GM19452 (cell line): ENCODE measurements around the gene SLC26A1.
"Not testable (repeated sequence)": the region's sequence is repeated elsewhere in the genome, so short reads cannot be mapped to it uniquely, and the experiment has no call there.

ENCODE experiments used
- ATAC-seq: cut with Tn5 transposase; IDR thresholded peaks from one replicate; pipeline ENCODE4 v1.9.1; 2021; ENCODE audit not compliant: unreplicated experiment

SLC26A1 gene

GRCh38 chr4:999240-999863, 6.1 kb upstream of the SLC26A1 start:
- ATAC-seq: not testable (repeated sequence)

GRCh38 chr4:998096-998691, 5.0 kb upstream of the SLC26A1 start:
- no peak for ATAC-seq

- ATAC-seq: no peak
Observed at GRCh38 chr4:997375-998071, 4.3 kb upstream of the SLC26A1 start.

- no peak for ATAC-seq
Observed at GRCh38 chr4:996997-997374, 3.8 kb upstream of the SLC26A1 start.

- no peak for ATAC-seq
Observed at GRCh38 chr4:996030-996996, 3.1 kb upstream of the SLC26A1 start.

GRCh38 chr4:995311-996026, 2.3 kb upstream of the SLC26A1 start:
- ATAC-seq: no peak

- ATAC-seq: no peak
Observed at GRCh38 chr4:992297-993110, 700 bp downstream of the SLC26A1 start.

GRCh38 chr4:991451-992296, 1.5 kb downstream of the SLC26A1 start:
- ATAC-seq: no peak

GRCh38 chr4:990746-991367, 2.3 kb downstream of the SLC26A1 start:
- ATAC-seq: no peak

- ATAC-seq: no peak
Observed at GRCh38 chr4:989722-990471, 3.3 kb downstream of the SLC26A1 start.

- ATAC-seq: no peak
Observed at GRCh38 chr4:988726-989721, 4.2 kb downstream of the SLC26A1 start.

GRCh38 chr4:987624-988513, 5.3 kb downstream of the SLC26A1 start:
- no peak for ATAC-seq

GRCh38 chr4:986879-987623, 6.2 kb downstream of the SLC26A1 start, which contains the start of gene IDUA:
TSS of gene IDUA (plus strand) at chr4:987044. CDS start at chr4:987085, 41 bp downstream.
- peak; percentile 68 for ATAC-seq

- ATAC-seq: peak; percentile 10
Observed at GRCh38 chr4:986428-986878, 6.8 kb downstream of the SLC26A1 start.
